Effector memory CD8-positive, alpha-beta T cell (primary cell): ENCODE measurements around the gene CD8A.
"Not testable (repeated sequence)": the region's sequence is repeated elsewhere in the genome, so short reads cannot be mapped to it uniquely, and the experiment has no call there.

Experiments used
- ATAC-seq: fragments of 150-1000 bp; cut with Tn5 transposase; replicated peaks from 2 replicates; pipeline ENCODE4 v1.10.0; 2021; ENCODE audit warnings: mild to moderate bottlenecking, moderate library complexity
- DNase-seq, 3 experiments: peaks; one replicate each; pipeline ENCODE4 v3.0.0; 2021
- H3K27ac Mint-ChIP-seq, 2 donors: one replicate each; pipeline ENCODE4 v1.8.0; 2022; ENCODE audit warnings: mild to moderate bottlenecking in 2 of 2, mixed read lengths in 2 of 2, moderate library complexity in 2 of 2
- H3K27me3 Mint-ChIP-seq, 2 donors: one replicate each; pipeline ENCODE4 v1.8.0; 2022; ENCODE audit warnings: mixed read lengths in 2 of 2
- H3K36me3 Mint-ChIP-seq: one replicate; pipeline ENCODE4 v1.8.0; 2022; ENCODE audit warnings: mild to moderate bottlenecking, moderate library complexity, mixed read lengths; ENCODE audit not compliant: insufficient read depth
- H3K4me1 Mint-ChIP-seq, 2 donors: one replicate each; pipeline ENCODE4 v1.8.0; 2022; ENCODE audit warnings: low read depth in 2 of 2, mixed read lengths in 2 of 2
- H3K4me3 Mint-ChIP-seq, 2 donors: one replicate each; pipeline ENCODE4 v1.8.0; 2022; ENCODE audit warnings: mild to moderate bottlenecking in 2 of 2, mixed read lengths in 2 of 2, moderate library complexity in 2 of 2
- H3K9me3 Mint-ChIP-seq, 2 donors: one replicate each; pipeline ENCODE4 v1.8.0; 2022; ENCODE audit warnings: mixed read lengths in 2 of 2
- total RNA-seq, 9 experiments: gene quantifications; one replicate each; lab custom pipeline; 2026; lab: John Stamatoyannopoulos, UW

The CD8A gene
- total RNA-seq = 252 to 778 (median 420) reads per million in 9 experiments

DNA sequence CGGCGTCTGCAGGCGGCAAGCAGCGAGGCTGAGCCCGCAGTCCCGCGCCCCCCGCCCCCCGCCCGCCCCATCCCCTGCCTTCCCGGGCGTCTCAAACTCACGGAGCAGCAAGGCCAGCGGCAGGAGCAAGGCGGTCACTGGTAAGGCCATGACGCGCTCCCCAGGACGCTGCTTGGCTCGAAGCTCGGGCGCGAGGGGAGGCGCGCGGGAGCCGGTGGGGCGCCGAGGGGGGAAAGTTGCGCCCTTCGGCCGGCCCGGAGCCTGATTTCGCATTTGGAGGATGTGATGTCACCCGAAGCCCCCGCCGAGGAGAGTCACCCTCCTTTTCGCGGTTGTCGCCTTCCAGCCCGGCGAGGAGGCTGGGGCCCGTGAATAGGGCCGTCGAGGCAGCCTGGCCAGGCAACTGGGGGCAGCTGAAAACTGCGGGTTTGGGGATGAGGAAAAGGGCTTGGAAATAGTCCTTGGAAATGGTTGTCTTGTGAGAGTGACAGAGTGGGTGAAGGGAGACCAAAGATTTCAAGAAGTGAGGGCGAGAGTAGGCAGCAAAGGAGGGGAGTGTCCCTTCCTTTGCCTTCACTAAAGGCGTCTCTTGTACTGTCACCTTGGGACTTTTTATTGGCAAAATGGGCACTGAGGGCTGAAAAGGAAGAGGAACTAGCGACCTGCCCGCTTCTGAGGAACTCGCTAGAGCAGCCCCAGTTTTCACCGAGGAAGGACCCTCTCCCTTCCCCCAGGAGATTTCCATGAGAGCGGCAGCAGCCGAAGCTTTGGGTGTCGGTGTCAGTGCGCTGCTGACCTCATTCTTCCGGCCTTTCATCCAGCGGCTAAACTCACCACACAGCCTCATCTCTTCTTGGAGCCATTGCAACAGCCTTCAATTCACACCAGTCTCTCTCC is at the start of gene CD8A:
TSS of gene CD8A (minus strand) at position 238 of the 897 bp plus-strand sequence. CDS start at position 150, 88 bp downstream.
- peak within 1 kb of the TSS; percentile 79 to 83 for H3K4me3 Mint-ChIP-seq
- H3K36me3 Mint-ChIP-seq = peaks cover 66% of the 10 kb centered on the region
- DNase-seq = peak; percentile 76 to 86 (median 76)
- H3K4me1 Mint-ChIP-seq = peaks cover 63 to 71% of the 10 kb centered on the region in 2 donors
- peaks cover 3 to 12% of the 10 kb centered on the region in 2 donors for H3K9me3 Mint-ChIP-seq
- peak within 1 kb of the TSS; percentile 95 to 100 for H3K27ac Mint-ChIP-seq
- ATAC-seq = peak; percentile 35
- no peaks in the 10 kb centered on the region for H3K27me3 Mint-ChIP-seq

DNA sequence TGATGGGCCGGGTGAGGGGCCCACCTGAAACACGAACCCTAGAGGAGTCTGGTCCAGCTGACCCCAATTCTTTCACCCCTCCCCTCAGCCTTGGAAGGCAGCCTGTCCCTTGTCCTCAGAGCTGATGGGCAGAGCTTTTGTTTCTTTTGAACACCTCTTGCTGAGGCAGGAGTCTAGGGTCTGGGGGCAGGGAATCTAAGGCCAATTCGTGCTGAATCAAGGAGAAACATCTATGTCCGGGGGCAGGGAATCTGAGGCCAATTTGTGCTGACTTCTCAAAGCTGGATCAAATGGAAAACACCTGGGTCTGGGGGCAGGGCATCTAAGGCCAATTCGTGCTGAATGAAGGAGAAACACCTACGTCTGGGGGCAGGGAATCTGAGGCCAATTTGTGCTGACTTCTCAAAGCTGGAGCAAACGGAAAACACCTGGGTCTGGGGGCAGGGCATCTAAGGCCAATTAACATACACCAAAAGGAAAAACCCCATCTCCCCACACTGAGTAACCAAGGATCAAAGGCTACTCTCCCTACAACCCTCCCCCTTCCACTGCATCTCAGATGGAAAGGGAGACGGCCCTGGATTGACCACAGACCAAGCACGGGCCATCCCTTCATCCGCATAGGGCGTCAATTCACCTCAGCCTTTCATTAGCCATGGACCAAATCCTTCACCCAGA is 49.3 kb upstream of the CD8A start:
- not testable (repeated sequence) for H3K36me3 Mint-ChIP-seq, ATAC-seq, H3K27me3 Mint-ChIP-seq, DNase-seq, H3K4me3 Mint-ChIP-seq, H3K9me3 Mint-ChIP-seq
- Mint-ChIP-seq H3K4me1 (peaks cover 20 to 36% of the 10 kb centered on the region in 2 donors), H3K27ac (peak overlapping the region in 1 of 2 donors; percentile 41)

- H3K9me3 Mint-ChIP-seq = not testable (repeated sequence)
- ATAC-seq = peak; percentile 38
Measured at GRCh38 chr2:86839455-86839854, 48.7 kb upstream of the CD8A start.

GRCh38 chr2:86837714-86838113 is 47.0 kb upstream of the CD8A start:
- ATAC-seq, DNase-seq, H3K36me3 Mint-ChIP-seq, H3K27me3 Mint-ChIP-seq, H3K9me3 Mint-ChIP-seq: not testable (repeated sequence)
- peak overlapping the region in 1 of 2 donors; percentile 20 for H3K4me3 Mint-ChIP-seq
- H3K4me1 Mint-ChIP-seq = peaks cover 21 to 29% of the 10 kb centered on the region in 2 donors
- H3K27ac Mint-ChIP-seq = peak overlapping the region; percentile 51 to 79

More at GRCh38 chr2:86839455-86839854, 48.7 kb upstream of the CD8A start:
- peaks cover 17 to 34% of the 10 kb centered on the region in 2 donors for H3K4me1 Mint-ChIP-seq
- H3K36me3 Mint-ChIP-seq, H3K4me3 Mint-ChIP-seq, H3K27me3 Mint-ChIP-seq, DNase-seq: not testable (repeated sequence)
- H3K27ac Mint-ChIP-seq = peak overlapping the region in 1 of 2 donors; percentile 41

- not testable (repeated sequence) for H3K36me3 Mint-ChIP-seq, H3K9me3 Mint-ChIP-seq, H3K27me3 Mint-ChIP-seq, DNase-seq
- Mint-ChIP-seq H3K4me3 (peak overlapping the region; percentile 54 to 56), H3K27ac (peak overlapping the region; percentile 51 to 92), H3K4me1 (peaks cover 18 to 25% of the 10 kb centered on the region in 2 donors)
- ATAC-seq = peak; percentile 35
Measured at GRCh38 chr2:86836915-86837695, 46.4 kb upstream of the CD8A start.

GRCh38 chr2:86835548-86835889 is 44.8 kb upstream of the CD8A start:
- ATAC-seq = peak; percentile 40
- not testable (repeated sequence) for DNase-seq, H3K4me3 Mint-ChIP-seq, H3K27me3 Mint-ChIP-seq, H3K36me3 Mint-ChIP-seq, H3K9me3 Mint-ChIP-seq
- H3K4me1 Mint-ChIP-seq = peaks cover 19 to 31% of the 10 kb centered on the region in 2 donors
- H3K27ac Mint-ChIP-seq = peak overlapping the region in 1 of 2 donors; percentile 66

DNA sequence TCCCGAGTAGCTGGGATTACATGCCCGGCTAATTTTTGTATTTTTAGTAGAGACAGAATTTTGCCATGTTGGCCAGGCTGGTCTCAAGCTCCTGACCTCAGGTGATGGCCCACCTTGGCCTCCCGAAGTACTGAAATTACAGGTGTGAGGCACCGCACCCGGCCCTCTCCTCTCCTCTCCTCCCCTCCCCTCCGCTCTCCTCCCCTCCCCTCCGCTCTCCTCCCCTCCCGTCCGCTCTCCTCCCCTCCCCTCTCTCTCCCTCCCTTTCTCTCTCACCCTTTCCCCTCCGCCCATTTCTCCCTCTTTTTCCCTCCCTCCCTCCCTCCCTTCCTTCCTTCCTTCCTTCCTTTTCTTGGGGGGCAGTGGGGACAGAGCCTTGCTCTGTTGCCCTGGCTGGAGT is 42.6 kb upstream of the CD8A start:
- no peaks in the 10 kb centered on the region for H3K27me3 Mint-ChIP-seq
- H3K27ac Mint-ChIP-seq = peak overlapping the region; percentile 72 to 87
- peaks cover 19 to 42% of the 10 kb centered on the region in 2 donors for H3K4me1 Mint-ChIP-seq
- peak overlapping the region; percentile 48 to 55 for H3K4me3 Mint-ChIP-seq
- no peaks in the 10 kb centered on the region for H3K36me3 Mint-ChIP-seq
- ATAC-seq (no peak), DNase-seq (no peak)
- H3K9me3 Mint-ChIP-seq = no peaks in the 10 kb centered on the region

DNA sequence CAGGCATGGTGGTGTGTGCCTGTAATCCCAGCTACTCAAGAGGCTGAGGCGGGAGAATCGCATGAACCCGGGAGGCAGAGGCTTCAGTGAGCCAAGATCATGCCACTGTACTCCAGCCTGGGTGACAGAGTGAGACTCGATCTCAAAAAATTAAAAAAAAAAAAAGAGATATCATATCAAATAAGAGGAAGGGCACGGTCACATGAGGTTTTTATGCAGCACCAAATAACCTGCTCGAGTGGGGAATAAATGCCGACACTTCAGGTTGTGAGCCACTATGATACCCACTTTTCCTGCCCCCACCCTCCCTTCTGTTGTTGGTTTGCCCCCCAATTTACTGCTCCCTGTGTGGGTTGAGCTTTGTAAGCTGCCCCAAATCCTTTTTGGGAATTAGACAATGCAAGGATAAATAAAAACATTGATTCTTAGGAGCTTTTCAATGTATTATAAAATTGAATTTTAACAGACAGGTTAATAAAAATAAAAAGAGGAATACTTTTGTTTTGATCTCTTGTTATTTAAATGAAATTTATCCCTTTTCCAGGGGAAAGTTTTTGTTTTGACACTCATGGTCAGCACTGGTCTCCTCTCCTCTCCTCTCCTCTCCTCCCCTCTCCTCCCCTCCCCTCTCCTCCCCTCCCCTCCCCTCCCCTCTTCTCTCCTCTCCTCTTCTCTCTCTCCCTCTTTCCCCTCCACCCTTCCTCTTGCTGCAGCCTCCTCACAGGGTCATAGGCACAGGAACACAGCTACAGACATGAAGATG is 41.8 kb upstream of the CD8A start:
- DNase-seq (no peak), ATAC-seq (peak; percentile 11)
- Mint-ChIP-seq H3K4me1 (peaks cover 24 to 43% of the 10 kb centered on the region in 2 donors), H3K9me3 (no peaks in the 10 kb centered on the region), H3K27me3 (no peaks in the 10 kb centered on the region), H3K36me3 (no peaks in the 10 kb centered on the region), H3K4me3 (peak overlapping the region; percentile 48 to 55), H3K27ac (peak overlapping the region; percentile 72 to 87)

GRCh38 chr2:86831537-86831936 is 40.8 kb upstream of the CD8A start:
- H3K36me3 Mint-ChIP-seq = peaks cover 4% of the 10 kb centered on the region
- peak overlapping the region; percentile 10 to 55 for H3K4me3 Mint-ChIP-seq
- no peaks in the 10 kb centered on the region for H3K27me3 Mint-ChIP-seq
- H3K9me3 Mint-ChIP-seq = no peaks in the 10 kb centered on the region
- DNase-seq = no peak
- no peak for ATAC-seq
- H3K27ac Mint-ChIP-seq = peak overlapping the region; percentile 72 to 87
- peaks cover 23 to 44% of the 10 kb centered on the region in 2 donors for H3K4me1 Mint-ChIP-seq

- Mint-ChIP-seq H3K4me1 (peaks cover 29 to 66% of the 10 kb centered on the region in 2 donors), H3K4me3 (peak overlapping the region; percentile 67 to 86), H3K27ac (peak overlapping the region; percentile 91 to 100), H3K36me3 (peaks cover 23% of the 10 kb centered on the region), H3K27me3 (no peaks in the 10 kb centered on the region), H3K9me3 (no peaks in the 10 kb centered on the region)
- DNase-seq = no peak
- no peak for ATAC-seq
Measured at GRCh38 chr2:86826951-86827350, 36.2 kb upstream of the CD8A start.

DNA sequence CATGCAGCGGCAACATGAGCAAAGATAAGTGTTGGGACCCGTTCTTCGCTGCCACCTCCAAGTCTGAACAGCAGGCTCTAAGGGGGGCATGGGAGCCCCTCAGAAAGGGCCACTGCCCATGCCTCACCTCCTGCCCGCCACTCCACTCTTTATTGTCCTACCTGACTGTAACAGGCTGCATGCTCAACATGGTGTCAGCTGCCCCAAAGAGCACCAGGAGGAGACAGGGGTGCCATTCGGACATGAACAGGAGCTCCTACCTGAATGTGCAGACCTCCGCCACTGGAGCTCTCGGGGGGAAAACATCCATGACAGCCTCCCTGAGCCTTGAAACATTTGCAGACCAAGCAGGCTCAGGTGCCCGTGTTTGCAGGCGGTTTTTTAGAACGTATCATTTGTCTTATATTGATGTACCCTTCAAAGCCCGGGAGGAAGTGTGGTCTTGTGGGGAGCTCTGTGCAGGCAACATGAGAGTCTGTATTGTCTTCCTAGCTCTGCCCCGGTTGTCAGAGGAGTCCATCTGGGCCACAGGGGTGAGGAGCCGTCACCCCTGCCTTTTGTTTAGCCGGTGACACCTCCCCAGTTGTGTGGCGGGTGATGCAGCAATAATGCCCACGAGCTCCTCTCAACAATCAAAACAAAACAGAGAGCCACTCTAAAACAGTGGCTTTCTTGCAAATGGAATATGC is 35.1 kb upstream of the CD8A start:
- H3K36me3 Mint-ChIP-seq = peaks cover 31% of the 10 kb centered on the region
- H3K9me3 Mint-ChIP-seq = no peaks in the 10 kb centered on the region
- peak overlapping the region; percentile 91 to 100 for H3K27ac Mint-ChIP-seq
- H3K4me1 Mint-ChIP-seq = peaks cover 30 to 67% of the 10 kb centered on the region in 2 donors
- peak overlapping the region; percentile 67 to 86 for H3K4me3 Mint-ChIP-seq
- no peaks in the 10 kb centered on the region for H3K27me3 Mint-ChIP-seq
- peak; percentile 72 to 84 (median 76) for DNase-seq
- peak; percentile 88 for ATAC-seq
